HG02840 (cell line): ENCODE results near the gene SPTSSA.

ENCODE experiments used
- ATAC-seq: cut with Tn5 transposase; IDR thresholded peaks from one replicate; pipeline ENCODE4 v1.9.1; 2021; ENCODE audit warnings: mild to moderate bottlenecking, moderate library complexity, moderate number of reproducible peaks; ENCODE audit not compliant: unreplicated experiment, low FRiP score

Gene SPTSSA

GRCh38 chr14:34474187-34474679, 12.2 kb upstream of the SPTSSA start:
- ATAC-seq, result no peak

DNA sequence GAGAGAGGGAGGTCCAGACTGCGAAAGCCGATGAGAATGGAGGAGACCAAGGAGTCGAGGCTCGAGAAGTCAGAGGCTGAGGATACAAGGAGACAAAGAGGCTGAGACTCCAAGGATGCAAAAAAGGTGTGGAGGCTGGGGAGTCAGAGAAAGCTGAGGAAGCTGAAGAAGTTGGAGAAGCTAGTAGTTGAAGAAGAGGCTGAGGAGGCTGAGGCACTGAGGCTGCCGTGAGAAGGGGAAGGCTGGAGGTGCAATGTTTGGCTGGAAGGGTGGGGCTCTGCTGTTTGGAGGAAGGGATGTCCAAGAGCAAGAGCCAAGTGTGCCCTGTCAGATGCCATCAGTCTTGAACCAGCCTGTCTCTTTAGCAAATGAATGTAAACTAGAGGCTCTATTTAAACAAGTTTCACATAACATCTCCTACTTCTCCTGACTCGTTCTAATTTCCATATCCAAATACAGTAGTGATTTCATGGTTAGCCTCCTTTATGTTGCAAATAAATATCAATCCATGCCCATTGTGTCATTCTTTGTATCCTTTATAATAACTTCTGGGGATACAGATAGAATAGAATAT, 10.8 kb upstream of the SPTSSA start:
- no peak for ATAC-seq

GRCh38 chr14:34470319-34470718, 8.3 kb upstream of the SPTSSA start:
- ATAC-seq, result no peak

DNA sequence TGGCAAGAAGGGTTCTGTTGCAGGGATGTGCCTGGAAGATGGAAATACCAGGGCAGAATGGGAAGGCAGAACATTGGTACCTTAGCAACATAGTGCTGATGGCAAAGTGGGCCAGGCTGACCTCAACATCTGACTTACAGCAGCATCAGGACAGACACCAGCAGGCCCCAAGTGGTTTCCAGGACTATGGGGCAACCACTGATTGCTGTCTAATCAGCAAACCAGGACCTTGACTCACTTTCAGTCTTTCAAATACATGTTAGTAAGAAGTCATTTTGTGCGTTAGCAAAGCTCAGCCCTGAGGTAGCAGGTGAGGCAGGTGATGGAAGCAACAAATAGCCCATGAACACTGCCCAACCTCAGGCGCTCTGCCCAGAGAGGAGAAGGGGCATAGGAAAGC, 4.7 kb upstream of the SPTSSA start:
- no peak for ATAC-seq

DNA sequence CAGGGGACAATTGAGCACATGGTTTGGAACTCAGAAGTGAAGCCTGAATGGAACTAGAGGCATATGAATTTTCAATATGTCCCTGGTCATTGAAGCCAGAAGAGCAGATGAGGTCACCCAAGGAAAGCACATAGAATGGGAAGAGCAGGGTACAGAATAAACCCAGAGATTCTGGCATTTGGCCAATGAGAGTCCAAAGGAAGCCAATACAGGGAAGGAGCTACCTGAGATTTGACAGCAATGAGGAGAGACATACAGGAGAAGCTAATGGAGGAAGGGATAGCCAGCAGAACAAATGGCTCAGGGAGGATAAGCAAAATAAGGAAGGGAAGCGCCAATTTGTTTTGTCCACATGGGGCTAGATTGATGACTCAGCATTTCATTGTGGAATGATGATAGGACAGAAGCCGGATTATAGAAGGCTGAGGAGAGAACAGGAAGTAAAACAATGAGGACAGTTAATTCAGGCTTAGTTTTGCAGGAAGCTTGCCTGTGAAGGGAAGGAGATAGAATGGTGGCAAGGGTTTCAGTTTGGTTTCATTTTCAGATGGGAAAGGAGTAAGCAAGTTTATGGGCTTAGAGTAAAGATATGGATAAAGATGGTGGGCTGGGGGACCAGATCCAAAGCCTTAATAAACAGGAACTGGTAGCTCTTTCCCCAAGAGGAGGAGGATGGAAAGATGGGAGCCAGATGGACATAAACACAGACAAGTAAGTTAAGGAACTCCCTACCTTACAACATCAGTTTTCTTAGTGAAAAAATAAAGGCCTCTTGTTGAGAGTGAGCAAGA, 3.2 kb upstream of the SPTSSA start:
- ATAC-seq, result no peak

DNA sequence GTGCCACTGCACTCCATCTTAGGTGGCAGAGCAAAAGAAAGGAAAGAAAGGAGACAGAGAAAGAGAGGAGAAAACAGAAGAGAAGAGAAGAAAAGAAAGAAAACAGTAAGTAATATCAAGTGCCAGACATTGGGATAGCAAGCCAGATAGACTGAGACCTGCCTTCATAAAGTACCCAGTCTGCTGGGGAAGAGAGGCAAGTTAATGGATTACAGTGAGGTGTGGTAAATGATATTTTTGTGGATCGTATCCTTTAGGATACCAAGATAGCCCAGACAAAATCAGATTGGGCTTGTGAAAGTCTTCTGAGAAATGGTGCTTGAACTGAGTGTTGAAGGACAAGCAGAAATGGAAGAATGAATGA, 1.5 kb upstream of the SPTSSA start:
- no peak for ATAC-seq

DNA sequence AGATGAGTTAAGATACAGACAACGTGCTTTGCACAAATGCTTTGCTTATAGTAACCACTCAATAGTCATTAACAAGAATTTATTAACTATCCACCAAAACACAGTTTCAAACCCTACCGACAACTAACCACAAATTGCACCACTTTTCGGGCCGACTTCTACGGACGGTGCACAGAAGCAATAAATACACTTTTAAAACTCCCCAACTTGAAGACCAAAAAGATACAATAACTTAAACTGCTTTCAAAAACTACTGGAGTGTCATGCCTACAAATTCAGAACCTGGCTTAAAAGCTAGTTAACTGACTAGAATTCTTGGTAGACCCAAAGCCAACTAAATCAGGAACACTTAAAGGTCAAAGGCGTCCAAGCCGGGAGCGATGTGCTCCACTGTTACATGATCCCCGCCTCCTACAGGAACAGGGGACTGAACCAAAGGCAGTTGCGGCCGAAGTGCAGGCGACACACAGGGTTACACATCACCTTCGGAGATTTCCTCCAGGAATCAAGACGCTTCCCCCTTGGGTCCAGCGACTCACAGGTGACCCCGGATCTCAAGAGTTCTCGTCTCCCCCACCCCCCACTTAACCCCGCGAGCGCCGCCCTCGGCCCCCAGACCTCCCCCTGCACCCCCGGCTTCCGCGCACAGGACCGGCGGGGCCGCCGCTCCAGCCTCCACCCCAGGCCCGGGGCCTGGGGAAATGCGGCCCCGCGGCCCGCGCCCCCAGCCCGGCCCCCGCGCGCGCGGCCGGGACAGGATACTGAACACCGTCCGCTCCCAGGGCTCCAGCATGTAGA, 507 bp downstream of the SPTSSA start:
- peak; percentile 37 for ATAC-seq

GRCh38 chr14:34460841-34461240, 1.2 kb downstream of the SPTSSA start:
- no peak for ATAC-seq

- no peak for ATAC-seq
Observed at GRCh38 chr14:34460295-34460694, 1.7 kb downstream of the SPTSSA start.

DNA sequence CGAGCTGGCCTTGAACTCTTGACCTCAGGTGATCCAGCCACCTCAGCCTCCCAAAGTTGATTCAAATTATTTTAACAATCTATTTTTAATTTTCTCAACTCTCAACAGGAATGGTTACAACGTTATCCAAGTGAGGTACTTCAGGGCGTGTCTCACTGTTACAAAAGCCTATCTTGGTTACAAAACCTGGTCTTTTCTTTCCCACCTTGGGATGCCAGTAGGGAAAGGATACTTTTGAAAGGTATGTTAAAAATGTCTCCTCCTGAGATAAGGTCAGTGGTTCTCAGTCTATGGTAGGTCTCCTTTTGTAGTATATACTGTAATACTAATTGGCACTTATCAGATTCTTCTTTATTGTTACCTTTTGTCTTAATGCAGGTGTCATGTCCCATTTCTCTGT, 4.9 kb downstream of the SPTSSA start:
- no peak for ATAC-seq

DNA sequence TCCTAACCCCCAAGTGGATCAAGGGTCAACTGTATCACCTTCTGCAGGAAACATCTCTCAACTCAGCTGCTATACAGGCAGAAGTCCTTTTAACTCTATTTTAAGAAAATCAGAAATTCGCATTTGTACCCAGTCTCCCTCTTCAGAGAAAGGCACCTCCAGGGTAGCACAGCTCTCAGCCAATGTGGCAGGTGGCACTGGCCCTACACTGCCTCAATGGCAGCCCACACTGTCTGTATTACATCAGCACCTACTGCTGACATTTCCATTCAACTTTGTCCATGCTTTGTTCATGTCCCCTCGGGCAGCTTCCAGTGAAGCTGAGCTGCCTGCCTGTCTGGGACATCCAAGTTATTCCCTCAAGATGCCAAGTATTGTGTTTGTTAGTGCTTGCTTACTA, 8.8 kb downstream of the SPTSSA start:
- no peak for ATAC-seq

DNA sequence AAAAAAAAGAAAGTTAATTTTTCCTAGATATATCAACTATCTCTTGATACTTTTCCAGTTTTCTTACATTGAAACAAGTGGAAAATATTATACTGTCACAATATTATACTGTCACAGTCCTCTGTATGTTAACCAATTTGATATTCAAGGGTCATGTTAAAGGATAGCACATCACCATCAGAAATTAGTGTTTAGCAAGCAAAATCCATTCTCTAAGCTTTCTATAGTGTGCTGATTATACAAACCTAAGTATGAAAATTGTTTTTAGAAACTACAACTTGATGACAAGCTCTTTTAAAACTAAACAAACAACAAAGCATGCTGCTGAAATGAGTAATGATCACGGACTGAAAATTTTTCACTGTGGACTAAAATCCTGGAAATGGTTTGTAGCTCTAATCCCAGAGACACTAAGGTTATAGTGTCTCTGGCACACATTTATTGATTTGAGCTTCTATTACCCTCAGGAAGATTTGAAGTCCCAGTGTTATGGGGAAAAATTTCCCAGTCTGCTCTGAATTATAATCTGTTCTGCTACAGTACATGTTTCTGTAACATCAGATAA, 9.7 kb downstream of the SPTSSA start:
- ATAC-seq, result no peak

- no peak for ATAC-seq
Observed at GRCh38 chr14:34450958-34451357, 11.1 kb downstream of the SPTSSA start.

DNA sequence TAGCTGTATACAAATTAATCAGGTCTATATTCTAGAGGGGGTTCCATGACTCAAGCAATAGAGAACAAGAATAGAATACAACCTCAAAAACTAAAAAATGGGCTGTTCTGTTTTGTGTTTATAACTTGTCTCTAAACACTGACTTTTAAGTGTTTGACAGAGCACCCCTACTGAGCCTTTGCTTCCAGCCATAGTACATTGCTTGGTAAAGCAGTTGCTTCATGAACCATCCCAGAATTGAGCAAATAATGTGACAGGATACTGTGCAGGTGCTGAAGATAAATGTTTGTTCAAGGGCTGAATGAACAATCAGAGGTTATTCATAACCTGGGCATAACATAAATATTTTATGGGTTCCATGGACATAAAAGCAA, 11.5 kb downstream of the SPTSSA start:
- no peak for ATAC-seq

DNA sequence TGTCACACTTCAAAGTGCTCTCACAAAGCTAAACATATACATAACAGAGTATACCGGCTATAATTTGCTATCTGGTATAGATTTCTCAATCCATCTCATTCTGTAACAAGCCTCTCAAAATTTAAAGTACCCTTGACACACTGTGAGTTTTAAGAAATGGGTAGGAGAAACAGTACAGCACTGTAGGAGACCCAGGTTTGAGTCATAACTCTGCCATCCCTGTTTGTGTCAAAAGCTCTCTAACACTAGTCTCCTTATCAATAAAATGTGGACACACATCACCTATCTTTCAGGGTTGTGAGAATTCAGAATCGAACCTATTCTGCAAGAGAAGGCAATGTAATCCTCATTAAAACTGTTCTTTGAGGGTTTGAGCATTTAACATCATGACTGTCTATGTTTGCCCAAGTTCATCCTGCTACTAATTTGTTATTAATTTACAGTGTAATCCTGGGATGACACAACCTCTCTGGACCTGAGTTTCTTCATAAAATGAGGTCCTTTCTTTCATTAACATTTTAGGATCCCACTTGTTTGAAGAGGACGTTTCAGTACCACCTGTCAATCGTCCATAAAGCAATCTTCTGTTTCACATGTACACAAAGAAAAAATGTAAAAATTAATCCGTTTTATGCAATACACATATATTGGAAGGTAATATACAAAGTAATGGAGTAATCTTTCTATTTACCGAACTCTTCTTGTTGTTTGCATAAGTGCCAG, 12.1 kb downstream of the SPTSSA start:
- no peak for ATAC-seq

GRCh38 chr14:34439090-34439489, 22.9 kb downstream of the SPTSSA start:
- no peak for ATAC-seq

GRCh38 chr14:34438438-34438837, 23.6 kb downstream of the SPTSSA start:
- no peak for ATAC-seq

DNA sequence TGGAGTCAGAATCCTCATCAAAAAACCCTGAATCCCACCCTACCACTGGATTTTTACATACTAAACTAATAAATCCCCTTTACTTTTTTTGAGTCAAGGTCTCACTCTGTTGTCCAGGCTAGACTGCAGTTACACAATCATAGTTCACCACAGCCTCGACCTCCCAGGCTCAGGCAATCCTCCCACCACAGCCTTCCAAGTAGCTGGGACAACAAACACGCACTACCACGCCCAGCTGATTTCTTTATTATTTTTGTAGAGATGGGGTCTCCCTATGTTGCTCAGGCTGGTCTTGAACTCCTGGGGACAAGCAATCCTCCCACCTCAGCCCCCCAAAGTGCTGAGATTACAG, 24.3 kb downstream of the SPTSSA start:
- ATAC-seq, result no peak

- ATAC-seq, result no peak
Observed at GRCh38 chr14:34436960-34437728, 24.9 kb downstream of the SPTSSA start.
